ENCODE measurements around the gene CSGALNACT2. TPM values are rescaled to one million over a fixed set of nuclear protein-coding genes. Genes with fewer than 3 reads are reported as not detected.
"Not testable (repeated sequence)": the region's sequence is repeated elsewhere in the genome, so short reads cannot be mapped to it uniquely, and the experiment has no call there.

CSGALNACT2 gene
- polyA plus RNA-seq: 10 to 100 TPM in 2 of 3 donors, 1 to 10 TPM in 1; 4.4 to 19.3 (median 12.2) TPM

GRCh38 chr10:43138021-43138756 is at the start of gene CSGALNACT2:
Gene CSGALNACT2, plus strand, starts transcription at chr10:43138445. Its CDS starts 16,705 bp downstream, at chr10:43155150.
- peak within 1 kb of the TSS; percentile 95 for H3K27ac ChIP-seq (ENCODE audit: low read depth, low read length)
- WGBS, 3 donors: 1% methylated on average over 65 to 93 of the region's 93 CpGs

GRCh38 chr10:43089519-43089918 is 48.7 kb upstream of the CSGALNACT2 start:
- WGBS, 3 donors: 89 to 96% (median 95%) methylated on average over 10 of the region's 10 CpGs

GRCh38 chr10:43090188-43090587 is 48.1 kb upstream of the CSGALNACT2 start:
- no peak overlapping the region for H3K27ac ChIP-seq (ENCODE audit: low read depth, low read length)
- WGBS, 3 donors: 59 to 84% (median 78%) methylated on average over 8 of the region's 8 CpGs

More at GRCh38 chr10:43089519-43089918, 48.7 kb upstream of the CSGALNACT2 start:
- no peak overlapping the region for H3K27ac ChIP-seq (ENCODE audit: low read depth, low read length)

GRCh38 chr10:43090664-43091063 is 47.6 kb upstream of the CSGALNACT2 start:
- no peak overlapping the region for H3K27ac ChIP-seq (ENCODE audit: low read depth, low read length)
- WGBS, 3 donors: 90 to 93% (median 90%) methylated on average over 10 of the region's 10 CpGs

- no peak overlapping the region for H3K27ac ChIP-seq (ENCODE audit: low read depth, low read length)
- 43 to 69% (median 43%) methylated on average over 3 of the region's 3 CpGs for WGBS, 3 donors
Observed at GRCh38 chr10:43091846-43092245, 46.4 kb upstream of the CSGALNACT2 start.

GRCh38 chr10:43093423-43094076 is 44.7 kb upstream of the CSGALNACT2 start:
- WGBS, 3 donors: 36 to 38% (median 38%) methylated on average over 12 of the region's 12 CpGs
- H3K27ac ChIP-seq (ENCODE audit: low read depth, low read length): no peak overlapping the region

- WGBS, 3 donors: 67 to 76% (median 74%) methylated on average over 9 of the region's 9 CpGs
- no peak overlapping the region for H3K27ac ChIP-seq (ENCODE audit: low read depth, low read length)
Observed at GRCh38 chr10:43094085-43094484, 44.2 kb upstream of the CSGALNACT2 start.

GRCh38 chr10:43099339-43099738 is 38.9 kb upstream of the CSGALNACT2 start:
- 78 to 92% (median 81%) methylated on average over 6 of the region's 6 CpGs for WGBS, 3 donors
- not testable (repeated sequence) for H3K27ac ChIP-seq (ENCODE audit: low read depth, low read length)

- 73 to 82% (median 82%) methylated on average over 4 of the region's 4 CpGs for WGBS, 3 donors
- no peak overlapping the region for H3K27ac ChIP-seq (ENCODE audit: low read depth, low read length)
Observed at GRCh38 chr10:43099928-43100327, 38.3 kb upstream of the CSGALNACT2 start.

GRCh38 chr10:43100366-43100765 is 37.9 kb upstream of the CSGALNACT2 start:
- no peak overlapping the region for H3K27ac ChIP-seq (ENCODE audit: low read depth, low read length)
- WGBS, 3 donors: 85 to 92% (median 91%) methylated on average over 17 of the region's 17 CpGs

GRCh38 chr10:43102063-43102828 is 36.0 kb upstream of the CSGALNACT2 start:
- WGBS, 3 donors: 81 to 88% (median 81%) methylated on average over 19 of the region's 19 CpGs
- H3K27ac ChIP-seq (ENCODE audit: low read depth, low read length): no peak overlapping the region

GRCh38 chr10:43105102-43105955 is 32.9 kb upstream of the CSGALNACT2 start:
- H3K27ac ChIP-seq (ENCODE audit: low read depth, low read length): no peak overlapping the region
- 3 to 9% (median 4%) methylated on average over 55 to 71 of the region's 71 CpGs for WGBS, 3 donors

GRCh38 chr10:43105956-43106229 is 32.4 kb upstream of the CSGALNACT2 start:
- H3K27ac ChIP-seq (ENCODE audit: low read depth, low read length): no peak overlapping the region
- 44 to 50% (median 47%) methylated on average over 7 of the region's 7 CpGs for WGBS, 3 donors

GRCh38 chr10:43106256-43107091 is 31.8 kb upstream of the CSGALNACT2 start:
- no peak overlapping the region for H3K27ac ChIP-seq (ENCODE audit: low read depth, low read length)
- 85 to 86% (median 86%) methylated on average over 28 of the region's 28 CpGs for WGBS, 3 donors

- H3K27ac ChIP-seq (ENCODE audit: low read depth, low read length): no peak overlapping the region
- WGBS, 3 donors: 93 to 97% (median 94%) methylated on average over 12 of the region's 12 CpGs
Observed at GRCh38 chr10:43108951-43109350, 29.3 kb upstream of the CSGALNACT2 start.

GRCh38 chr10:43109671-43110249 is 28.5 kb upstream of the CSGALNACT2 start:
- WGBS, 3 donors: 78 to 83% (median 81%) methylated on average over 20 of the region's 20 CpGs
- H3K27ac ChIP-seq (ENCODE audit: low read depth, low read length): no peak overlapping the region

- WGBS, 3 donors: 44 to 76% (median 56%) methylated on average over 7 of the region's 7 CpGs
Observed at GRCh38 chr10:43110338-43111071, 27.7 kb upstream of the CSGALNACT2 start.

More at GRCh38 chr10:43110338-43111071, 27.7 kb upstream of the CSGALNACT2 start:
- H3K27ac ChIP-seq (ENCODE audit: low read depth, low read length): no peak overlapping the region

All from adipose tissue (tissue), 3 donors.